Upper lobe of right lung (tissue), 1 donor: ENCODE measurements around the gene TKT. TPM values are rescaled to one million over a fixed set of nuclear protein-coding genes. Genes with fewer than 3 reads are reported as not detected.
A peak's percentile ranks its signal among the peaks of the same experiment; 100 is the strongest.

ENCODE experiments used
- ATAC-seq: fragments of 200-7000 bp; cut with Tn5 transposase; one replicate; pipeline ENCODE4 v1.9.1; 2020; ENCODE audit warnings: mild to moderate bottlenecking, moderate library complexity
- DNase-seq: peaks from one replicate; pipeline ENCODE4 v3.0.0-alpha.2; 2020
- H3K27ac ChIP-seq: fragments of 200-600 bp; one replicate; pipeline ENCODE4 v1.8.0; 2022
- H3K27me3 ChIP-seq: fragments of 200-600 bp; one replicate; pipeline ENCODE4 v1.8.0; 2022; ENCODE audit warnings: mild to moderate bottlenecking
- H3K36me3 ChIP-seq: fragments of 200-600 bp; one replicate; pipeline ENCODE4 v1.8.0; 2022
- H3K4me1 ChIP-seq: fragments of 200-600 bp; one replicate; pipeline ENCODE4 v1.8.0; 2022
- H3K4me3 ChIP-seq: fragments of 200-600 bp; one replicate; pipeline ENCODE4 v1.8.0; 2022; ENCODE audit warnings: mild to moderate bottlenecking
- H3K9me3 ChIP-seq: fragments of 200-600 bp; one replicate; pipeline ENCODE4 v1.8.0; 2022
- CTCF ChIP-seq: fragments of 200-600 bp; IDR thresholded peaks from one replicate; pipeline ENCODE4 v1.8.0; 2022; ENCODE audit warnings: antibody characterized with exemption
- intact Hi-C: fragments of 100-400 bp; cut with DNase I; formaldehyde crosslinking; loops from one replicate; pipeline ENCODE4 v1.11.0; 2022
- total RNA-seq: library from RNA; stranded (reverse); fragmentation: NEBNext Ultra II Directional; extraction: Animal tissue kit (Norgen Biotek cat#: 25700); gene quantifications from one replicate; pipeline ENCODE4 v1.2.1, GENCODE V29; 2021
- donor health status: DM: no; HTN: yes; CAD: no; lungs with severe emphysema.

Gene TKT
- total RNA-seq, 1 donor from 2014 or later, result 432 TPM

DNA sequence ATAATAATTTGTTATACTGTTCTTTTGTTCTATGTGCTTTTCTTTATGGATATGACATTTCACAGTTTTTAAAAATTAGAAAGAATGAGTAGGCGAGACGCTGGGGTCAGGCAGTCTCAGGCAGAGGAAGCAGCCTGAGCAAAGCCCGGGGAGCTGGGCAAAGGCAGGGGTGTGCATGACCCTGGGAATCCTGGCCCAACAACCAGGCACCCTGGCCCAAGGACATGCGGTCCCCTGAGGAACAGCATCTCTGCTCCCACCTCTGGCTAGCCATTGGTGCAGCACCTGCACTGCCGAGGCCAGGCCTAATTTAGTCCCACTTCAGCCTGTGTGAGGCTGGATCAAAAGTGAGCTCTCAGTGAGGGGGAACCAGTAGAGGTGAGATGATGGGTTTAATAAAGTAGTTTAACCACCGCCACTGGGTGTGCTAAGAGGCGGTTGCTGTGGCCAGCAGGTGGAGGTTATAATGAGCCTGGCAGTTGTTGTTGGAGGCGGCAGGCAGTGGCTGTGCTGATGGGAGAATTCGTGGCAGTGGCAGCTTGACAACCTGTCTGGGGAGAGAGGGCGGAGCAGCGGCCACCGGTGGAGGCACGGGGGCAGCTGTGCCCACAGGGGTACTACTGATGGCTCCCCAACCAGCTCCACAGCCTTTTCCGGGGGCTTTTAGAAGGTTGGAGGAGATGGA, 53.3 kb downstream of the TKT start:
- intact Hi-C loops, result no loop called here
- no peak for ATAC-seq
- no peak for DNase-seq

DNA sequence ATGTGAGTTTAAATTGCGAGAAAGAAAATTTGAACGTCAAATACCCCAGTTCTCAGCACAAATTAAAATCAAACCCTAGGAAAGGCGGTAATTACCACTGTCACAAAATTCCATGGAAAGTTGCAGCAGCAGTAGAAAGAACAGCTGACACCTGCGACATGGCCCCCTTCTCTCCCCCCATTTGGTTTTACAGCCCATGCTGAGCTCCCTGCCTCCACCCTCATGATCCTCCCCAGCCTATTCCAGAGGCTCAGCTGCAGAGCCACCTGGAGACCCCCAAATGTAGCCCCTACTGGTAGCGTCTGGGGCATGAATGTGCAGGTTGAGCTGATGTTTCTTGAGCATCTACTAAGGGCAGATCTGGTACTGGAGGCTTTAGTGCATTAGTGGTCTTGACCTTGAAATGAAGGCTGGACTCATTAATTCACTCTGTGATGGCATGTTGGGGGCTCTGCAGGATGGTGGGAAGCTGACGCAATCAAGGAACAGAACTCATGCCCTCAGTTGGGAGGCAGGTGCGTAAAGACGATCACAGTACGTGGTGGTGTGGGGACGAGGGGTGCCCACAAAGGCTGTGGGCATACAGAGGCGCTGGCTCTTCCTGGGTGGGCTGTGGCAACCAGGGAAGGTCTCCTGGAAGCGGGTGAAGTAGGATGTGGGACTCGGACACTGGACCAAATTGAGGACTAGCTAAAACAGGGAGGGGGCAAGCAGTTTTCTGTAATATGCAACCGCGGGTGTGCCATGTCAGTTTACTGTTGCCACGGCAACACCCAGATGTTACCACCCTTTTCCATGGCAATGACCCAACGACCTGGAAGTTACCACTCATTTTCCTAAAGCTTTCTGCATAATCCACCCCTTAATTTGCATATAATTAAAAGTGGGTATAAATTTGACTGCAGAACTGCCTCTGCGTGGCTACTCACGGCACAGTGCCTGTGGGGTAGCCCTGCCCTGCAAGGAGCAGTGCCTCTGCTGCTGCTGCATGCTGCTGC, 55.0 kb downstream of the TKT start:
- peaks cover 6% of the 10 kb centered on the region for H3K4me1 ChIP-seq
- intact Hi-C loops, result no loop called here
- DNase-seq (no peak), ATAC-seq (no peak)
- no peaks in the 10 kb centered on the region for H3K36me3 ChIP-seq
- H3K27ac ChIP-seq, result no peak overlapping the region
- H3K4me3 ChIP-seq, result no peak overlapping the region
- H3K27me3 ChIP-seq, result no peaks in the 10 kb centered on the region
- H3K9me3 ChIP-seq, result no peaks in the 10 kb centered on the region
- TF ChIP-seq CTCF, result no peak

More for the DNA sequence above, 53.3 kb downstream of the TKT start:
- Histone ChIP-seq H3K9me3 (no peaks in the 10 kb centered on the region), H3K27ac (no peak overlapping the region), H3K4me3 (no peak overlapping the region), H3K27me3 (no peaks in the 10 kb centered on the region), H3K4me1 (no peaks in the 10 kb centered on the region), H3K36me3 (no peaks in the 10 kb centered on the region)
- TF ChIP-seq CTCF, result no peak

- intact Hi-C loops, result no loop called here
- H3K27ac ChIP-seq, result no peak overlapping the region
- H3K4me1 ChIP-seq, result peaks cover 10% of the 10 kb centered on the region
- DNase-seq (no peak), ATAC-seq (no peak)
- no peaks in the 10 kb centered on the region for H3K36me3 ChIP-seq
- H3K27me3 ChIP-seq, result no peaks in the 10 kb centered on the region
- H3K9me3 ChIP-seq, result no peaks in the 10 kb centered on the region
- TF ChIP-seq CTCF, result no peak
- H3K4me3 ChIP-seq, result no peak overlapping the region
Measured at GRCh38 chr3:53199834-53200233, 56.0 kb downstream of the TKT start.

GRCh38 chr3:53198996-53199395, 56.8 kb downstream of the TKT start:
- intact Hi-C loops, result no loop called here
- DNase-seq, result no peak
- Histone ChIP-seq H3K9me3 (no peaks in the 10 kb centered on the region), H3K4me3 (no peak overlapping the region), H3K4me1 (peaks cover 12% of the 10 kb centered on the region), H3K36me3 (no peaks in the 10 kb centered on the region), H3K27me3 (no peaks in the 10 kb centered on the region), H3K27ac (no peak overlapping the region)
- peak; percentile 75 for ATAC-seq
- TF ChIP-seq CTCF, result no peak

- TF ChIP-seq CTCF, result no peak
- H3K36me3 ChIP-seq, result peaks cover 2% of the 10 kb centered on the region
- peaks cover 18% of the 10 kb centered on the region for H3K4me1 ChIP-seq
- H3K4me3 ChIP-seq, result no peak overlapping the region
- DNase-seq (no peak), ATAC-seq (no peak)
- H3K27me3 ChIP-seq, result no peaks in the 10 kb centered on the region
- intact Hi-C loops, result no loop called here
- no peak overlapping the region for H3K27ac ChIP-seq
- no peaks in the 10 kb centered on the region for H3K9me3 ChIP-seq
Measured at GRCh38 chr3:53198256-53198977, 57.4 kb downstream of the TKT start.
